ENCODE data around the gene ZNF416. TPM values are rescaled to one million over a fixed set of nuclear protein-coding genes. Genes with fewer than 3 reads are reported as not detected.

The ZNF416 gene
- total RNA-seq (2021; fragmentation: NEBNext Ultra II Directional; extraction: Animal tissue kit (Norgen Biotek cat#: 25700)) (9.7 and 10.3 TPM in 2 replicates), polyA plus RNA-seq (2011; rRNA removed) (2.7 and 3.2 TPM in 2 replicates), polyA minus RNA-seq (2011; rRNA and poly(A)+ RNA removed) (17.8 and 19.4 TPM in 2 replicates)
- 3.5 TPM for polyA plus RNA-seq (2011; cell fraction: cytosol; rRNA removed)
- 3.3 TPM for polyA plus RNA-seq (2011; cell fraction: nucleus; rRNA removed)
- 5.6 to 6.7 TPM (median 6.4 TPM) in 4 replicates for polyA plus RNA-seq (2012, experiment 1 of 2)
- polyA plus RNA-seq (2012, experiment 2 of 2): 3.0 TPM
- polyA plus RNA-seq (2013, experiment 1 of 2): 5.6 TPM
- polyA plus RNA-seq (2013, experiment 2 of 2): 5.2 TPM
- polyA minus RNA-seq (2011; cell fraction: cytosol; rRNA and poly(A)+ RNA removed): 7.8 TPM
- polyA minus RNA-seq (2011; cell fraction: nucleus; rRNA and poly(A)+ RNA removed): 16.7 TPM
- long read RNA-seq, experiment 1, partial matches to known transcripts: 2 of 8 reads
- long read RNA-seq, experiment 1, other reads (novel, unspliced or antisense): 5 of 8 reads
- long read RNA-seq, experiment 2, partial matches to known transcripts: 0 of 1 reads
- long read RNA-seq, experiment 2, other reads (novel, unspliced or antisense): 1 of 1 reads

DNA sequence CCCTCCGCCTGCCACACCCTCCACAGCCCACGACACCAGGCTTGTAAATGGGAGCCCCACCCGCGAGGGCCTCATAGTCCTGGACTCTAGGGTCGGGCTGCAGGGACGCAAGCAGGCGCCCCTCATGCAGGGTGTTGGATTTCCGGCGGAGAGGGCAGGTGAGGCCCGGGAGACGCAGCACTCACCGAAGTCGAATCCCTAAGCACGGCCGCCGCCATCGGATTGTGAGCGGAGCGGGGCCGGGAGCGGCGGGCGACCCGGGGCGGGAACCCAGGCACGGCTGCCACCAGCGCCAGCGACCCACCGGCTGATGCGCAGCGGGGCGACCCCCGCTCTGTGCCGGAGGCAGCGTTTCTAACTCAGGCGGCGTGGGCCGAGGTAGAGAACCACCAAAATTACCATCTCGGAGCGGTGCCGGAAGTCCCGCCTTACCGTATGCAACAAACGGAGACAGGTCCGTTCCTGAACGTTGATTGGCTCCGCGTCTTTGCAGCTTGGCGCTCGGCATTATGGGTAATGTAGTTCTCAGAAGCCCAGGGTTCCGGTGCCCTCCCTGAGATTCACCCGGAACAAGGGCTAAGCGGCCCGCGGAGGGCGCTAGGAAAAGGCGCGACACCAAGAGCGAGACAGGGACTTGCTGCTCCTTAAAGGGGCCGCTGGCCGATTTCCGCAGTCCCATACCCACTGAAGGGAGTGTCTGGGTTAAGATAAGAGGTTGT, at the start of gene ZNF416:
TSS of gene ZNF416 (minus strand) at position 425 of the 719 bp plus-strand sequence. CDS start at position 218, 207 bp downstream.
- H2BK5ac ChIP-seq (ENCODE audit: low read depth, low read length): no peak within 1 kb of the TSS; the same call in 1 of the 2 replicates
- H4K8ac ChIP-seq (ENCODE audit: extremely low read depth, insufficient read depth, low read length): peak within 1 kb of the TSS; percentile 74
- peaks cover 12 to 38% (median 33%) of the 10 kb centered on the region in 4 experiments; a peak in 7 of 8 replicates for H3K36me3 ChIP-seq (ENCODE audit: control insufficient read depth in 2 of 4, insufficient read depth in 4 of 4, low read length in 3 of 4)
- peak within 1 kb of the TSS; percentile 66 to 83 for H3K4me2 ChIP-seq (ENCODE audit: insufficient read depth in 1 of 2, low read depth in 2 of 2, low read length in 2 of 2)
- DNase-seq (ENCODE audit: low read depth in 1 of 2, low spot score in 2 of 2) (peak; percentile 90 to 99), FAIRE-seq (peak; percentile 97)
- H2AK5ac ChIP-seq (ENCODE audit: low read depth, low read length): no peak within 1 kb of the TSS
- no peak within 1 kb of the TSS for H2BK12ac ChIP-seq (ENCODE audit: low read depth, low read length)
- H3K23me2 ChIP-seq (ENCODE audit: low read depth, low read length): peaks cover 7% of the 10 kb centered on the region; the same call in 1 of the 2 replicates
- H3K79me2 ChIP-seq (ENCODE audit: control insufficient read depth in 1 of 2, insufficient read depth in 2 of 2, low read length in 2 of 2): peaks cover 0 to 17% of the 10 kb centered on the region in 2 experiments; a peak in 3 of 4 replicates
- no peak within 1 kb of the TSS for H3K56ac ChIP-seq (replicated peaks; ENCODE audit: insufficient read length, low read depth, low read length)
- H4K5ac ChIP-seq (ENCODE audit: insufficient read length, low read depth, low read length): no peak within 1 kb of the TSS
- H3K9ac ChIP-seq (replicated peaks in 1 of 4; ENCODE audit: extremely low read depth in 1 of 4, low read depth in 3 of 4, low read length in 3 of 4): peak within 1 kb of the TSS; percentile 51 to 71 (median 67)
- peak within 1 kb of the TSS; percentile 59 for H4K91ac ChIP-seq (replicated peaks; ENCODE audit: insufficient read length, low read length)
- no peak within 1 kb of the TSS for H2BK20ac ChIP-seq (ENCODE audit: low read length)
- 3% methylated on average over 62 of the region's 62 CpGs; no CpG with 5 or more reads in 1 of the 2 experiments for WGBS, 2 experiments (ENCODE audit: extremely low coverage in 1 of 2, insufficient coverage in 1 of 2, insufficient read length in 1 of 2, insufficient replicate concordance in 2 of 2, low coverage in 1 of 2, low lambda C conversion rate in 2 of 2, missing lambda C conversion rate in 1 of 2)
- H3K18ac ChIP-seq (ENCODE audit: extremely low read depth, low read length): peak within 1 kb of the TSS; percentile 55; the same call in 1 of the 2 replicates
- no peaks in the 10 kb centered on the region for H4K20me1 ChIP-seq (replicated peaks in 1 of 2; ENCODE audit: control insufficient read depth in 1 of 2, insufficient read depth in 2 of 2, low read length in 2 of 2)
- peaks cover 0 to 5% (median 2%) of the 10 kb centered on the region in 4 experiments; a peak in 2 of 7 replicates for H3K27me3 ChIP-seq (replicated peaks in 1 of 4; ENCODE audit: control insufficient read depth in 3 of 4, extremely low read depth in 1 of 4, insufficient read depth in 3 of 4, low read length in 3 of 4)
- H3K14ac ChIP-seq (ENCODE audit: insufficient read length): no peak within 1 kb of the TSS
- POLR2A ChIA-PET (ENCODE audit: partially characterized antibody): interaction anchor here (0.6 to 2.5 kb wide), 8 partner anchors 22 to 565 kb away, joined by 3 to 7 read pairs (median 5); partner anchors contain the start of genes ZNF134, ZNF154 and ZNF211
- H3K4ac ChIP-seq (replicated peaks; ENCODE audit: insufficient read length, low read depth, low read length): no peak within 1 kb of the TSS
- peaks cover 0 to 6% (median 3%) of the 10 kb centered on the region in 4 experiments; a peak in 5 of 7 replicates for H3K4me1 ChIP-seq (replicated peaks in 1 of 4; ENCODE audit: control insufficient read depth in 3 of 4, insufficient read depth in 4 of 4, low read length in 3 of 4)
- no peak within 1 kb of the TSS for H2BK15ac ChIP-seq (ENCODE audit: low read length)
- CTCF ChIA-PET (ENCODE audit: partially characterized antibody): no interaction called here
- H2AFZ ChIP-seq (ENCODE audit: low read length): peak within 1 kb of the TSS; percentile 20
- no peak within 1 kb of the TSS for H2BK120ac ChIP-seq (replicated peaks; ENCODE audit: low read depth, low read length)
- peaks cover 12% of the 10 kb centered on the region for H3K79me1 ChIP-seq (ENCODE audit: low read depth, low read length)
- peaks cover 45 to 47% of the 10 kb centered on the region in 2 experiments for H3K9me3 ChIP-seq (ENCODE audit: insufficient read depth in 2 of 2, low read depth in 1 of 2, low read length in 1 of 2)
- peak within 1 kb of the TSS; percentile 56; the same call in 1 of the 2 replicates for H3K27ac ChIP-seq (ENCODE audit: low read depth, low read length)
- peak within 1 kb of the TSS; percentile 69 to 86 (median 78) for H3K4me3 ChIP-seq (ENCODE audit: extremely low read depth in 1 of 4, insufficient read depth in 2 of 4, low read depth in 3 of 4, low read length in 4 of 4)
- H3K23ac ChIP-seq (ENCODE audit: insufficient read length): no peak within 1 kb of the TSS
- TF ChIP-seq, protein P1, sequence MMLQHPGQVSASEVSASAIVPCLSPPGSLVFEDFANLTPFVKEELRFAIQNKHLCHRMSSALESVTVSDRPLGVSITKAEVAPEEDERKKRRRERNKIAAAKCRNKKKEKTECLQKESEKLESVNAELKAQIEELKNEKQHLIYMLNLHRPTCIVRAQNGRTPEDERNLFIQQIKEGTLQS (IDR thresholded peaks at IDR 0.05; ENCODE audit: insufficient read depth, low read depth, low read length): no peak
- TF ChIP-seq ZNF274 (IDR thresholded peaks at IDR 0.05; ENCODE audit: borderline replicate concordance, extremely low read depth, low read length): no peak
- TF ChIP-seq JUND (IDR thresholded peaks at IDR 0.05; ENCODE audit: low read length): no peak
- peak; percentile 82 for TF ChIP-seq SP1 (IDR thresholded peaks at IDR 0.05; ENCODE audit: low read depth, low read length)
- TF ChIP-seq RFX5 (IDR thresholded peaks at IDR 0.05; ENCODE audit: borderline replicate concordance, low read depth, low read length): no peak
- peak; percentile 86; the same call in 1 of the 2 replicates for TF ChIP-seq GABPA (IDR thresholded peaks at IDR 0.05; ENCODE audit: borderline replicate concordance, insufficient read depth, low read length)
- peak; percentile 52; the same call in 1 of the 2 replicates for TF ChIP-seq SP2 (IDR thresholded peaks at IDR 0.05; ENCODE audit: low read length)
- TF ChIP-seq CREB1 (IDR thresholded peaks at IDR 0.05): peak; percentile 71
- TF ChIP-seq SIRT6 (IDR thresholded peaks at IDR 0.05; ENCODE audit: low read length): no peak
